Body of pancreas (tissue), 4 donors: ENCODE data around the gene CLIP1.

Experiments
- POLR2A ChIP-seq, 3 donors: fragments of 450-650 bp; IDR thresholded peaks; one replicate each; pipeline ENCODE4 v1.6.1; 2016; ENCODE audit warnings: antibody characterized with exemption in 3 of 3, mild to moderate bottlenecking in 2 of 3
- TF ChIP-seq, protein P1 (sequence below), 7 experiments: fragments of 450-650 bp in 4 of 7; fragments of 200-600 bp in 3 of 7; sonication (generic) in 3 of 7; IDR thresholded peaks; one replicate each; pipeline ENCODE4 v1.5.1; 2016 to 2019; ENCODE audit warnings: antibody characterized with exemption in 7 of 7

GRCh38 chr12:122333142-122334087, 89.1 kb downstream of the CLIP1 start:
- TF ChIP-seq, protein P1, sequence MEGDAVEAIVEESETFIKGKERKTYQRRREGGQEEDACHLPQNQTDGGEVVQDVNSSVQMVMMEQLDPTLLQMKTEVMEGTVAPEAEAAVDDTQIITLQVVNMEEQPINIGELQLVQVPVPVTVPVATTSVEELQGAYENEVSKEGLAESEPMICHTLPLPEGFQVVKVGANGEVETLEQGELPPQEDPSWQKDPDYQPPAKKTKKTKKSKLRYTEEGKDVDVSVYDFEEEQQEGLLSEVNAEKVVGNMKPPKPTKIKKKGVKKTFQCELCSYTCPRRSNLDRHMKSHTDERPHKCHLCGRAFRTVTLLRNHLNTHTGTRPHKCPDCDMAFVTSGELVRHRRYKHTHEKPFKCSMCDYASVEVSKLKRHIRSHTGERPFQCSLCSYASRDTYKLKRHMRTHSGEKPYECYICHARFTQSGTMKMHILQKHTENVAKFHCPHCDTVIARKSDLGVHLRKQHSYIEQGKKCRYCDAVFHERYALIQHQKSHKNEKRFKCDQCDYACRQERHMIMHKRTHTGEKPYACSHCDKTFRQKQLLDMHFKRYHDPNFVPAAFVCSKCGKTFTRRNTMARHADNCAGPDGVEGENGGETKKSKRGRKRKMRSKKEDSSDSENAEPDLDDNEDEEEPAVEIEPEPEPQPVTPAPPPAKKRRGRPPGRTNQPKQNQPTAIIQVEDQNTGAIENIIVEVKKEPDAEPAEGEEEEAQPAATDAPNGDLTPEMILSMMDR (IDR thresholded peaks at IDR 0.05), result no peak
- no peak for TF ChIP-seq POLR2A (IDR thresholded peaks at IDR 0.05)
